Esophagus muscularis mucosa (tissue), 4 donors: ENCODE measurements around the gene RTL10. TPM values are rescaled to one million over a fixed set of nuclear protein-coding genes. Genes with fewer than 3 reads are reported as not detected.

ENCODE experiments used
- DNase-seq: peaks from one replicate; pipeline ENCODE4 v3.0.0-alpha.2; 2017; ENCODE audit errors: extremely low spot score
- H3K27ac ChIP-seq, 4 donors: fragments of 200-600 bp; sonication (generic); replicated peaks in 1 of 4; 1 replicate in 3 of 4; 2 replicates in 1 of 4; pipeline ENCODE4 v1.5.1; 2016 to 2019; ENCODE audit warnings: mild to moderate bottlenecking in 1 of 4
- H3K27me3 ChIP-seq, 4 donors: fragments of 200-600 bp; sonication (generic); one replicate each; pipeline versions ENCODE4 v1.5.1 to v1.6.0; 2016 to 2019
- H3K36me3 ChIP-seq, 4 donors: fragments of 200-600 bp; sonication (generic); one replicate each; pipeline ENCODE4 v1.5.1; 2016 to 2019
- H3K4me1 ChIP-seq, 4 donors: fragments of 200-600 bp; sonication (generic); one replicate each; pipeline ENCODE4 v1.5.1; 2016 to 2019
- H3K4me3 ChIP-seq, 4 donors: fragments of 200-600 bp; sonication (generic); 1 replicate in 2 of 4; 2 replicates in 2 of 4; pipeline ENCODE4 v1.5.1; 2016 to 2019; ENCODE audit warnings: mild to moderate bottlenecking in 4 of 4, moderate library complexity in 1 of 4
- H3K9me3 ChIP-seq, 4 donors: fragments of 200-600 bp; sonication (generic); 1 replicate in 3 of 4; 2 replicates in 1 of 4; pipeline ENCODE4 v1.5.1; 2016 to 2019
- EP300 ChIP-seq: sonication (generic); formaldehyde crosslinking; IDR thresholded peaks from one replicate; pipeline ENCODE4 v1.6.1; 2017; ENCODE audit warnings: antibody characterized with exemption
- POLR2A ChIP-seq: fragments of 450-650 bp; IDR thresholded peaks from one replicate; pipeline ENCODE4 v1.6.1; 2017; ENCODE audit warnings: antibody characterized with exemption, moderate library complexity, mild to moderate bottlenecking, low read depth
- POLR2AphosphoS5 ChIP-seq, 2 donors: sonication (generic); formaldehyde crosslinking; IDR thresholded peaks; one replicate each; pipeline ENCODE4 v1.6.1; 2017; ENCODE audit warnings: antibody characterized with exemption in 2 of 2
- WGBS: methylation state at CpG from one replicate; pipeline ENCODE4 v1.1.5; 2018; 5-methylcytosine and 5-hydroxymethylcytosine counted together
- intact Hi-C: fragments of 100-400 bp; cut with DNase I; formaldehyde crosslinking; loops from one replicate; pipeline ENCODE4 v1.15.1; 2023
- total RNA-seq, 4 donors: library from RNA; depleted of rRNA; stranded (reverse); fragments of >200 nt; gene quantifications; one replicate each; pipeline versions ENCODE4 v1.1.0 to v1.2.1, GENCODE V29; 2016
- TF ChIP-seq, protein P1 (sequence below), 3 experiments: fragments of 200-600 bp in 2 of 3; fragments of 450-650 bp in 1 of 3; sonication (generic) in 2 of 3; IDR thresholded peaks; one replicate each; pipeline ENCODE4 v1.5.1; 2017 to 2019; ENCODE audit warnings: antibody characterized with exemption in 3 of 3, mild to moderate bottlenecking in 2 of 3, moderate library complexity in 1 of 3

RTL10 gene
- total RNA-seq, 4 donors from 2014 or later, result 5.6 to 14.8 (median 11.1) TPM

DNA sequence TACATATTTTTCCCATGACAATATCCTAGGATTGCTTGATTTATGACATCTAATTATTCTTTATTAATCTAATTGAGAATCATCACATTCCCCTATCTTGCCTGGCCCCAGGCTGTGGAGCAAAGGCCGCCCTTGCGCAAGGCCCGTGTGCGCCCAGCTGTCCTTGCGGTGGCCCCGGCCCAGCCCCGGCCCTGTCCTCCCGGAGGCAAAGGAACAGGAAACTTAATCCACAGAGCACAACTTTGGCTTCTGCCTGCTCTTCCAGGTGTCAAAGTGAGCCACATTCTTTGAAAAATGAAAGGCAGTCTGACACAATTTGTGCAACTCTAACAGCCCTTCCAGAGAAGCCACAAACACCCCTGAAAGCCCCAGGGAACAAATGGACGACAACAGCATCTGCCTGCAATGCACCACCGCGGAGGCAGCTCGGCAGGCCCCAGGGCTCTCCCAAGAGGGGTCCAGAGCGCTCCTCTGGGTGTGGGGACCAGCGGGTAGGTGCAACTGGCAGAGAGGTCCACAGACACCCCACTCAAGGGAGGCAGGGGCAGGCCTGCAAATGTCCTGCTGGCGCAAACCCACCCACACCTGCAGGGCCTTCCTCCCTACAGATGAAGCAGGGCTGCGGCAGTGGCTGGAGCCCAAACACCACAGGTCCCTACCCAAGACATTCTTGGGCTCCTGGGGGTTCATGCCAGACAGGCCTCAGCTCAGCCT is 30.3 kb downstream of the RTL10 start:
- TF ChIP-seq EP300 (no peak), POLR2A (no peak), POLR2AphosphoS5 (IDR thresholded peaks at IDR 0.05) (no peak)
- TF ChIP-seq, protein P1, sequence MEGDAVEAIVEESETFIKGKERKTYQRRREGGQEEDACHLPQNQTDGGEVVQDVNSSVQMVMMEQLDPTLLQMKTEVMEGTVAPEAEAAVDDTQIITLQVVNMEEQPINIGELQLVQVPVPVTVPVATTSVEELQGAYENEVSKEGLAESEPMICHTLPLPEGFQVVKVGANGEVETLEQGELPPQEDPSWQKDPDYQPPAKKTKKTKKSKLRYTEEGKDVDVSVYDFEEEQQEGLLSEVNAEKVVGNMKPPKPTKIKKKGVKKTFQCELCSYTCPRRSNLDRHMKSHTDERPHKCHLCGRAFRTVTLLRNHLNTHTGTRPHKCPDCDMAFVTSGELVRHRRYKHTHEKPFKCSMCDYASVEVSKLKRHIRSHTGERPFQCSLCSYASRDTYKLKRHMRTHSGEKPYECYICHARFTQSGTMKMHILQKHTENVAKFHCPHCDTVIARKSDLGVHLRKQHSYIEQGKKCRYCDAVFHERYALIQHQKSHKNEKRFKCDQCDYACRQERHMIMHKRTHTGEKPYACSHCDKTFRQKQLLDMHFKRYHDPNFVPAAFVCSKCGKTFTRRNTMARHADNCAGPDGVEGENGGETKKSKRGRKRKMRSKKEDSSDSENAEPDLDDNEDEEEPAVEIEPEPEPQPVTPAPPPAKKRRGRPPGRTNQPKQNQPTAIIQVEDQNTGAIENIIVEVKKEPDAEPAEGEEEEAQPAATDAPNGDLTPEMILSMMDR (IDR thresholded peaks at IDR 0.05), result no peak
- WGBS, result 85% methylated on average over 16 of the region's 16 CpGs

DNA sequence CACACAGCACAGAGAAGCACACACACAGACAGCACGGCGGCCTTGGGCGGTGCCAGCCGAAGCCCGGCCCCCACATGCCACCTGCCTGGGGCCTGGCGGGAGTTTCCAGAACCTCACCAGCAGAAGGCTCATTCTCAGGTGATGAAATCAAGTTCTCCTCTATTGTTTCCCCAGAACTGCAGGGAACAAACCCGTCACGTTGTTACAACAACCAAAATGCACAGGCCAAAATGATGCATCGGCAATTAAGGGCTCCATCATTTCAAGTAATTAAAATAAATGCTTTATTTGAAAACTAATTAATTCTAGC is 30.8 kb downstream of the RTL10 start:
- no peaks in the 10 kb centered on the region for H3K9me3 ChIP-seq
- TF ChIP-seq EP300, result no peak
- no peak for TF ChIP-seq POLR2A
- no peak for TF ChIP-seq POLR2AphosphoS5 (IDR thresholded peaks at IDR 0.05)
- TF ChIP-seq, protein P1 (IDR thresholded peaks at IDR 0.05), result no peak
- H3K36me3 ChIP-seq, result peaks cover 0 to 15% (median 6%) of the 10 kb centered on the region in 4 donors
- no peak overlapping the region for H3K4me3 ChIP-seq
- DNase-seq, result no peak
- WGBS, result 93% methylated on average over 9 of the region's 9 CpGs
- H3K27me3 ChIP-seq, result no peaks in the 10 kb centered on the region
- intact Hi-C loops, result no loop called here
- no peaks in the 10 kb centered on the region for H3K4me1 ChIP-seq
- H3K27ac ChIP-seq, result no peak overlapping the region

More for the DNA sequence above, 30.3 kb downstream of the RTL10 start:
- peaks cover 0 to 14% (median 6%) of the 10 kb centered on the region in 4 donors for H3K36me3 ChIP-seq
- H3K27ac ChIP-seq, result no peak overlapping the region
- no peaks in the 10 kb centered on the region for H3K9me3 ChIP-seq
- no peaks in the 10 kb centered on the region for H3K27me3 ChIP-seq
- DNase-seq, result no peak
- H3K4me1 ChIP-seq, result no peaks in the 10 kb centered on the region
- H3K4me3 ChIP-seq, result no peak overlapping the region
- intact Hi-C loops, result no loop called here

DNA sequence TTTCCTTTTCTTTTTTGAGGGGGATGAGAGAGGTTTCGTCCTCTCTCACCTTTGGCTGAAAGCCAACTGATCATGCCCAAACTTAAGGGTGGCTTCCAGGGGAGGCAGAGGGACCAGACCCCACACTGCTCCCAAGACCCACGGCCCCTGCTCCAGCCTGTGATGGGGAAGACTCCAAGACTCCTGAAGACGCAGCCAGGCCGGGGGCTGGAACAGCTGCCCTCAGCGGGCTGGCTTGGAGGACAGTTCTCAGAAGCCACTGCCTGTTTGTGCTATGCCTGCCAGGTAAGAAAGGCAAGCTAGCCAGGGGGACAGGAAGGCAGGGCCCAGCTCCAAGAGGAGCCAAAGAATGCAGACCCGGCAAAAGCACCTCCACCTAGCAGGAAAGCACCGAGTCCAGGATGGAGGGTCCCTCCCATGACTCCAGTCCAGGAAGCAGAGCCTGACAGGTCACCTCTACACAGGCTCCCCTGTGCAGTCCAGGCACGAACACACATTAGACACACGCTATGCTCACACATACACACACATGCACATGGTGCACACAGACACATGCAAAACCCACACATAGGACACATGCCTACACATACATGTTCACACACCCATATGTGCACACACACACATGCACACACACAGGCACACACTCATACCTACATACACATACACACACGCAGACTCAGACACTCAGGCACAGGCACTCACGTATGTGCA is 31.3 kb downstream of the RTL10 start:
- TF ChIP-seq POLR2A (no peak), EP300 (no peak), POLR2AphosphoS5 (IDR thresholded peaks at IDR 0.05) (no peak)
- TF ChIP-seq, protein P1 (IDR thresholded peaks at IDR 0.05), result no peak
- H3K9me3 ChIP-seq, result no peaks in the 10 kb centered on the region
- no peak overlapping the region for H3K27ac ChIP-seq
- 82% methylated on average over 9 of the region's 11 CpGs for WGBS
- H3K4me3 ChIP-seq, result no peak overlapping the region
- intact Hi-C loops, result no loop called here
- DNase-seq, result no peak
- no peaks in the 10 kb centered on the region for H3K27me3 ChIP-seq
- H3K36me3 ChIP-seq, result peaks cover 0 to 15% (median 6%) of the 10 kb centered on the region in 4 donors
- no peaks in the 10 kb centered on the region for H3K4me1 ChIP-seq

DNA sequence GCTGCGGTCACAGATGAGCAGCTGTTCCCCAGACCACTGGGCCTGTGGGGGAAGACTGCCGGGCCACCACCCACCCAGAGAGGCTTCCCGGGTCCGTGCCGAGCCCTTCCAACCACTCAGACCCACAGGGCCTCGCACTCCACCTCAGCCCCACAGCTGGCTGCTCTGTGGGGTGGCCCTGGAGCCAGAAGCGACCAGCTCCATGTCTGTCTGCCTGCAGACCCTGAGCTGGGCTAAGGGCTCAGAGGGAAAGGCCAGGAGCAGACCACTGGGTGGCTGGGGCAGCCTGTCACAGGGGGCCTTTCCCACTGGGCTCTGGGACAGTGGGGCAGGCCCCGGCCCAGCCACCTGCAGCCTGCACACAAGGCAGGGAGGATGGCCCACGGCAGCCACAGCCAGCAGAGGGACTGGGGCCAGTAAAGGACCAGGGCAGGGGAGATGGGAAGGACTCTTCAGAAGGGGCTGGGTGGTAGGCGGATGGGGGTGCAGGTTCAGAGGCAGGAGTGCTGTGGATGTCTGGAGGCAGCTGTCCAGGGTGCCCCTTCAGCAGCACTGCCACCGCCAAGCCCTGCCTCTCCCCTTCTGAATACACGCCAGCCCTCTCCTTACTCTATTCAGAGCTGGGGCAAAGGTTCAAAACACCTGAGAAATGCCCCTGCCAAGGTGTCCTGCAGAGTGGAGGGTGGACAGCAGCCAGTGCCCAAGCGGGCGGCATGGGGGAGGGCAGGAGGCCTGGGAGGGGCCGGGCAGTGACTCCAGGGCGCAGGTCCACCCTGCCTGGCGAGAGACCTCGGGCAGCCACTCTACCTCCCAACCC is 32.2 kb downstream of the RTL10 start:
- intact Hi-C loops, result no loop called here
- TF ChIP-seq, protein P1 (IDR thresholded peaks at IDR 0.05), result no peak
- no peak for TF ChIP-seq POLR2A
- no peak for TF ChIP-seq EP300
- TF ChIP-seq POLR2AphosphoS5 (IDR thresholded peaks at IDR 0.05), result no peak
- 95% methylated on average over 15 of the region's 18 CpGs for WGBS
- Histone ChIP-seq H3K4me3 (no peak overlapping the region), H3K36me3 (peaks cover 0 to 15% (median 6%) of the 10 kb centered on the region in 4 donors), H3K27me3 (no peaks in the 10 kb centered on the region), H3K4me1 (no peaks in the 10 kb centered on the region), H3K27ac (no peak overlapping the region), H3K9me3 (no peaks in the 10 kb centered on the region)
- no peak for DNase-seq
